HepG2 (cell line): ENCODE results near the gene ELP5. TPM values are rescaled to one million over a fixed set of nuclear protein-coding genes. Genes with fewer than 3 reads are reported as not detected.
A peak's percentile ranks its signal among the peaks of the same experiment; 100 is the strongest.

Experiments used
- BCL6 ChIP-seq: IDR thresholded peaks from 2 replicates; pipeline ENCODE4 v1.6.1; 2016; ENCODE audit warnings: missing genetic modification reagents, missing compliant biosample characterization
- ELF3 ChIP-seq: IDR thresholded peaks from 2 replicates; pipeline ENCODE4 v1.6.1; 2016; ENCODE audit warnings: missing genetic modification reagents, missing compliant biosample characterization
- ELF4 ChIP-seq: sonication (generic); formaldehyde crosslinking; IDR thresholded peaks from 2 replicates; pipeline ENCODE4 v1.5.0; 2020; ENCODE audit warnings: missing genetic modification reagents, mild to moderate bottlenecking, moderate library complexity, borderline replicate concordance
- KDM1A ChIP-seq: IDR thresholded peaks from 2 replicates; pipeline ENCODE4 v1.6.1; 2016; ENCODE audit warnings: missing compliant biosample characterization
- NONO ChIP-seq, 2 experiments: fragments of 450-650 bp in 1 of 2; sonication (generic) in 1 of 2; formaldehyde crosslinking in 1 of 2; IDR thresholded peaks in 1 of 2; conservative IDR thresholded peaks in 1 of 2; 2 replicates each; pipeline versions ENCODE4 v1.6.1 to v1.8.0; 2017 to 2022; ENCODE audit warnings: mild to moderate bottlenecking in 1 of 2, missing genetic modification reagents in 1 of 2, moderate library complexity in 1 of 2
- POLR2A ChIP-seq, 2 experiments: IDR thresholded peaks; 2 replicates each; pipeline ENCODE4 v1.6.1; 2011; ENCODE audit warnings: low read depth in 2 of 2, low read length in 2 of 2, mild to moderate bottlenecking in 1 of 2, moderate library complexity in 1 of 2; ENCODE audit not compliant: insufficient read depth in 1 of 2
- SIN3B ChIP-seq: fragments of 150-350 bp; IDR thresholded peaks from 2 replicates; pipeline ENCODE4 v1.6.1; 2014; ENCODE audit warnings: low read length
- SRY ChIP-seq: sonication (generic); formaldehyde crosslinking; IDR thresholded peaks from 2 replicates; pipeline ENCODE4 v1.8.0; 2022; ENCODE audit warnings: mild to moderate bottlenecking, missing genetic modification reagents
- TBX2 ChIP-seq: sonication (generic); formaldehyde crosslinking; IDR thresholded peaks from 2 replicates; pipeline ENCODE4 v1.5.0; 2020; ENCODE audit warnings: missing genetic modification reagents, mild to moderate bottlenecking, borderline replicate concordance
- ZHX2 ChIP-seq, 2 experiments: sonication (generic) in 1 of 2; formaldehyde crosslinking in 1 of 2; IDR thresholded peaks; 2 replicates each; pipeline versions ENCODE4 v1.6.1 to v1.9.0; 2014 to 2022; ENCODE audit warnings: antibody characterized with exemption in 1 of 2, borderline replicate concordance in 1 of 2, inconsistent platforms in 1 of 2, low read depth in 1 of 2, missing genetic modification reagents in 1 of 2
- ZNF205 ChIP-seq: IDR thresholded peaks from 2 replicates; pipeline ENCODE4 v1.6.1; 2018; ENCODE audit warnings: missing biosample characterization, missing genetic modification reagents
- ZNF350 ChIP-seq: sonication (generic); formaldehyde crosslinking; IDR thresholded peaks from 2 replicates; pipeline ENCODE4 v1.4.0; 2020; ENCODE audit warnings: mild to moderate bottlenecking, low read depth, missing genetic modification reagents, borderline replicate concordance
- ZZZ3 ChIP-seq: sonication (generic); formaldehyde crosslinking; IDR thresholded peaks from 2 replicates; pipeline ENCODE4 v1.4.0; 2020; ENCODE audit warnings: missing genetic modification reagents, mild to moderate bottlenecking, borderline replicate concordance
- polyA plus RNA-seq, 8 experiments: library from polyadenylated mRNA; depleted of rRNA in 3 of 8; stranded (reverse) in 7 of 8; unstranded in 1 of 8; fragments of >200 nt; fragmentation: Illumina TruSeq in 4 of 8; extraction: Trizol in 4 of 8; gene quantifications; 2 replicates each; pipeline versions ENCODE4 v1.2.1 to v1.2.3, GENCODE V29; 2011 to 2016; ENCODE audit warnings: low read depth in 4 of 8, missing spikeins in 1 of 8, mixed read lengths in 1 of 8; ENCODE audit not compliant: insufficient read depth in 1 of 8
- total RNA-seq, 5 experiments: library from RNA; depleted of rRNA; stranded (reverse); fragments of >200 nt; fragmentation: Illumina TruSeq; extraction: Trizol; gene quantifications; 2 replicates each; pipeline ENCODE4 v1.2.3, GENCODE V29; 2016; ENCODE audit warnings: low read depth in 1 of 5
- TF ChIP-seq, protein P1 (sequence below): sonication (generic); formaldehyde crosslinking; IDR thresholded peaks from 2 replicates; pipeline ENCODE4 v1.4.0; 2020; ENCODE audit warnings: missing genetic modification reagents, borderline replicate concordance
- TF ChIP-seq, protein P2 (sequence below): IDR thresholded peaks from 2 replicates; pipeline ENCODE4 v1.4.0; 2020; ENCODE audit warnings: mild to moderate bottlenecking, missing genetic modification reagents

ELP5 gene
- total and polyA plus RNA-seq, 2 of the 13 experiments (the other 11 are each of a cell fraction or from before 2014, with no cell fraction given): 67.6 to 69.8 TPM

DNA sequence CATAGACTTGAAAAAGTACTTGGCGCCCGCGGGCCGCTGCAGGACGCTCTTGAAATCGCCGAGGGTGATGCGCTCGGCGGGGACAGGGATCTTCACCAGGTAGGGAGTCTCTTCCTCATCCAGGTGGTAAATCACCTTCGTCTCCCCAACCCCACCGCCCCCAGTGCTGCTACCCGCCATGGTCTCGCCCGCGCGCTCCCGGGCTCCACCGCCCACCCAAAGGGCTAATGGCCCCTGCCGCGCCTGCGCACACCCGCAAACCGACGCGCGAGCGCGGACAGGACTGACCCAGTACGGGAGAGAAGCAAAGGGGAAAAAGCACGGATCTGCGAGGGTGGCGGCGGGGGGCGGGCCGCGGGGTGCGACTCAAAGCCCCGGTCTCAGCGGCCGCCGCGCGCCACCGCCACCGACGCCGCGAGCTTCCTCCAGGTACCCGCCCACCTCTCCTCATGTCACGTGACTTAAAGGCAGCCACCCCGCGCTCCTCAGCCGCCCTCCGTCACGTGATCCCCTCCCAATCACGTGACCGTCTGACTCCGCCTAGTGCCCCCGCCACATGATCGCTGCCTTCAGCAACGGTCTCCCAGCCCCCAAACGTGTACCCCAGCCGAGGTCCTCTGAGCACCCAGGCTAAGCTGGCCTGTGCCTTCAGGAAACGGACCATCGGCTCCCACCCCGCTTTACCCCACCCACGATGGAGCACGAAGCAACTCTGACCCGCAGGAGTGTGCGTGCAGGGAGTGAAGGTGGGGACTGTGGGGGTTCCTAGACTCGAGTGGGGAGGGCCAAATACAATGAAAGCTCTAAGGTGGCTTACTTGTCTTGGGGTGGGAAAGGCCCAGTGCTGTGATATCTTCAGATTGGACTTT, 17.7 kb upstream of the ELP5 start, which contains the start of gene DVL2 (continued):
- TF ChIP-seq ZHX2 (IDR thresholded peaks at IDR 0.05; ENCODE audit: low read depth) (peak; percentile 68), ZHX2 (CRISPR knock-in tag; IDR thresholded peaks at IDR 0.05; ENCODE audit: borderline replicate concordance) (0 out of 2 replicates have a peak, but pooled peaks have one; percentile 84), ZNF350 (peak; percentile 83), ELF4 (CRISPR knock-in tag) (no peak; the same call in 1 of the 2 replicates), SIN3B (peak; percentile 73; the same call in 1 of the 2 replicates), KDM1A (CRISPR knock-in tag) (no peak), TBX2 (peak; percentile 88), ZNF205 (CRISPR knock-in tag) (0 out of 2 replicates have a peak, but pooled peaks have one; percentile 57), NONO (IDR thresholded peaks at IDR 0.05) (no peak), NONO (CRISPR knock-in tag; conservative IDR thresholded peaks at IDR 0.05) (peak; percentile 97), BCL6 (peak; percentile 12; the same call in 1 of the 2 replicates), ZZZ3 (CRISPR knock-in tag) (peak; percentile 92), ELF3 (CRISPR knock-in tag) (peak; percentile 66; the same call in 1 of the 2 replicates), POLR2A (IDR thresholded peaks at IDR 0.05; ENCODE audit: insufficient read depth in 1 of 2, low read depth in 2 of 2, low read length in 2 of 2) (peak; percentile 45 to 93; a peak in 3 of 4 replicates), SRY (0 out of 2 replicates have a peak, but pooled peaks have one; percentile 77)
- TF ChIP-seq, protein P1, sequence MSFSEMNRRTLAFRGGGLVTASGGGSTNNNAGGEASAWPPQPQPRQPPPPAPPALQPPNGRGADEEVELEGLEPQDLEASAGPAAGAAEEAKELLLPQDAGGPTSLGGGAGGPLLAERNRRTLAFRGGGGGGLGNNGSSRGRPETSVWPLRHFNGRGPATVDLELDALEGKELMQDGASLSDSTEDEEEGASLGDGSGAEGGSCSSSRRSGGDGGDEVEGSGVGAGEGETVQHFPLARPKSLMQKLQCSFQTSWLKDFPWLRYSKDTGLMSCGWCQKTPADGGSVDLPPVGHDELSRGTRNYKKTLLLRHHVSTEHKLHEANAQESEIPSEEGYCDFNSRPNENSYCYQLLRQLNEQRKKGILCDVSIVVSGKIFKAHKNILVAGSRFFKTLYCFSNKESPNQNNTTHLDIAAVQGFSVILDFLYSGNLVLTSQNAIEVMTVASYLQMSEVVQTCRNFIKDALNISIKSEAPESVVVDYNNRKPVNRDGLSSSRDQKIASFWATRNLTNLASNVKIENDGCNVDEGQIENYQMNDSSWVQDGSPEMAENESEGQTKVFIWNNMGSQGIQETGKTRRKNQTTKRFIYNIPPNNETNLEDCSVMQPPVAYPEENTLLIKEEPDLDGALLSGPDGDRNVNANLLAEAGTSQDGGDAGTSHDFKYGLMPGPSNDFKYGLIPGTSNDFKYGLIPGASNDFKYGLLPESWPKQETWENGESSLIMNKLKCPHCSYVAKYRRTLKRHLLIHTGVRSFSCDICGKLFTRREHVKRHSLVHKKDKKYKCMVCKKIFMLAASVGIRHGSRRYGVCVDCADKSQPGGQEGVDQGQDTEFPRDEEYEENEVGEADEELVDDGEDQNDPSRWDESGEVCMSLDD (CRISPR knock-in tag): 0 out of 2 replicates have a peak, but pooled peaks have one; percentile 70
- TF ChIP-seq, protein P2, sequence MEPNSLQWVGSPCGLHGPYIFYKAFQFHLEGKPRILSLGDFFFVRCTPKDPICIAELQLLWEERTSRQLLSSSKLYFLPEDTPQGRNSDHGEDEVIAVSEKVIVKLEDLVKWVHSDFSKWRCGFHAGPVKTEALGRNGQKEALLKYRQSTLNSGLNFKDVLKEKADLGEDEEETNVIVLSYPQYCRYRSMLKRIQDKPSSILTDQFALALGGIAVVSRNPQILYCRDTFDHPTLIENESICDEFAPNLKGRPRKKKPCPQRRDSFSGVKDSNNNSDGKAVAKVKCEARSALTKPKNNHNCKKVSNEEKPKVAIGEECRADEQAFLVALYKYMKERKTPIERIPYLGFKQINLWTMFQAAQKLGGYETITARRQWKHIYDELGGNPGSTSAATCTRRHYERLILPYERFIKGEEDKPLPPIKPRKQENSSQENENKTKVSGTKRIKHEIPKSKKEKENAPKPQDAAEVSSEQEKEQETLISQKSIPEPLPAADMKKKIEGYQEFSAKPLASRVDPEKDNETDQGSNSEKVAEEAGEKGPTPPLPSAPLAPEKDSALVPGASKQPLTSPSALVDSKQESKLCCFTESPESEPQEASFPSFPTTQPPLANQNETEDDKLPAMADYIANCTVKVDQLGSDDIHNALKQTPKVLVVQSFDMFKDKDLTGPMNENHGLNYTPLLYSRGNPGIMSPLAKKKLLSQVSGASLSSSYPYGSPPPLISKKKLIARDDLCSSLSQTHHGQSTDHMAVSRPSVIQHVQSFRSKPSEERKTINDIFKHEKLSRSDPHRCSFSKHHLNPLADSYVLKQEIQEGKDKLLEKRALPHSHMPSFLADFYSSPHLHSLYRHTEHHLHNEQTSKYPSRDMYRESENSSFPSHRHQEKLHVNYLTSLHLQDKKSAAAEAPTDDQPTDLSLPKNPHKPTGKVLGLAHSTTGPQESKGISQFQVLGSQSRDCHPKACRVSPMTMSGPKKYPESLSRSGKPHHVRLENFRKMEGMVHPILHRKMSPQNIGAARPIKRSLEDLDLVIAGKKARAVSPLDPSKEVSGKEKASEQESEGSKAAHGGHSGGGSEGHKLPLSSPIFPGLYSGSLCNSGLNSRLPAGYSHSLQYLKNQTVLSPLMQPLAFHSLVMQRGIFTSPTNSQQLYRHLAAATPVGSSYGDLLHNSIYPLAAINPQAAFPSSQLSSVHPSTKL (CRISPR knock-in tag): peak; percentile 45
